ENCODE results near the gene PIGT.

Gene PIGT

GRCh38 chr20:45432294-45432693, 16.4 kb downstream of the PIGT start:
- DNase-seq: peak; percentile 34

- DNase-seq: no peak
Measured at GRCh38 chr20:45433316-45433715, 17.4 kb downstream of the PIGT start.

- DNase-seq: no peak
Measured at GRCh38 chr20:45433976-45434375, 18.0 kb downstream of the PIGT start.

GRCh38 chr20:45436732-45437485, 21.0 kb downstream of the PIGT start:
- peak; percentile 94 for DNase-seq

GRCh38 chr20:45440424-45440823, 24.5 kb downstream of the PIGT start:
- DNase-seq: no peak

GRCh38 chr20:45440891-45441685, 25.1 kb downstream of the PIGT start:
- no peak for DNase-seq

GRCh38 chr20:45441746-45442145, 25.8 kb downstream of the PIGT start:
- DNase-seq: no peak

GRCh38 chr20:45444050-45444449, 28.1 kb downstream of the PIGT start:
- DNase-seq: no peak

- peak; percentile 55 for DNase-seq
Measured at GRCh38 chr20:45445805-45446562, 30.0 kb downstream of the PIGT start.

- DNase-seq: no peak
Measured at GRCh38 chr20:45448270-45448669, 32.3 kb downstream of the PIGT start.

GRCh38 chr20:45449528-45449927, 33.6 kb downstream of the PIGT start:
- no peak for DNase-seq

- DNase-seq: peak; percentile 90
Measured at GRCh38 chr20:45450097-45450818, 34.3 kb downstream of the PIGT start.

- no peak for DNase-seq
Measured at GRCh38 chr20:45452238-45452637, 36.3 kb downstream of the PIGT start.

- DNase-seq: no peak
Measured at GRCh38 chr20:45452772-45453691, 37.1 kb downstream of the PIGT start.

GRCh38 chr20:45456632-45457031, 40.7 kb downstream of the PIGT start:
- DNase-seq: peak; percentile 31

- peak; percentile 16 for DNase-seq
Measured at GRCh38 chr20:45459606-45460005, 43.7 kb downstream of the PIGT start.

GRCh38 chr20:45461225-45461624, 45.3 kb downstream of the PIGT start:
- no peak for DNase-seq

GRCh38 chr20:45462711-45463509, 47.0 kb downstream of the PIGT start:
- no peak for DNase-seq

- DNase-seq: no peak
Measured at GRCh38 chr20:45463709-45464108, 47.8 kb downstream of the PIGT start.

GRCh38 chr20:45465491-45466266, 49.7 kb downstream of the PIGT start:
- peak; percentile 66 for DNase-seq

Measured in OCI-M1 (cell line).